Measurements from ENCODE around the gene ATP8A1. TPM values are rescaled to one million over a fixed set of nuclear protein-coding genes. Genes with fewer than 3 reads are reported as not detected.

Gene ATP8A1
- total RNA-seq, 2 donors from 2014 or later: 9.3 to 11.9 TPM

DNA sequence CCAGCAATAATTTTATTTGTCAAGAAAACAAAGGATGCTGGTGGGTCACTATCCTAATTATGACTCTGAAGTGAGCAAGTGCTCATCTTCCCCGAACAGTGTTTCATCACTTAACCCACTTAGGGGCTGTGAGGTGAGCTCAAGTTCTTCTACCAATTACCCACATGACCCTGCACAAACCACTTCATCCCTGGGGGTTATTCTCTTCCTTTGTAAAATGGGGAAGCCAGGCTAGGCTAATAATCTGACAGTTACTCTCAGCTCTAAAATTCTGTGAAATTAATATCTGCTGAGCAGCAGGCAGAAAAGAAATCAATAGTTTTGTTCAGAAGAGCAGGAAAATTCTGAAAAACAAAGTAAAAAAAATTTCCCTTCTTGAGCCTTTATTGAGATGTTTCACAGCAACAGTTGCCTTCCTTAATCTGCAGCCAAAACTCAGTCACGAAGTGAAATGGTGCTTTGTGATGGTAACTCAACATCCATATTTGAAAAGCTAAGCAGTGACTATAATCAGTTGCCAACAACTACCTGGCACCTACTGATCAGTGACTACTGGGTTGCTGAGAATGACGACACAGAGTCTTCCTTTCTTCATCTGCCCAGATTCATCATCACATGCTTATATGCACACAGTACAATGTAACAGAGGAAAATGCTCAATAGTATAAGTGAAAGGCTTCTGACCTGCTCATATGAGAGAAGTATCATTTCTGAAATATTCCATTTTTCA lies 24.1 kb downstream of the ATP8A1 start:
- intact Hi-C loops (cut with DNase I): no loop called here
- no peak for DNase-seq (ENCODE audit: low spot score)

DNA sequence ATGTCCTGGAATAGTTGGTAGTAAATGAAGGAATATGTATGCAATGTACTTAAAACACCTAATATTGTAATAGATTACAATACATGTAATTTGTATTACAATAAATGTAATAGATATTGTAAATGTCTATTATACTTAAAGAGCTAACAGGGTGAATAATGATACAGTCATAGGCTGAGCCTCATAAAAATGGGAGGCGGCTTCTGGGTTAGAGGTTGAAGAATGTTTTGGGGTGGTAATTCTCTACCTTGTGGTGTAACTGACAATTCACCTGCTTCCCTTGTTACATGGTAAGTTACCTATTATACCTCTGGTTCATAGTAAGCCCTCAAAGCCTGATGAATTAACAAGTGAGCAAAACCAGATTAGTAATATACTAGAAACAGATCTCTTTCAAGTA lies 26.0 kb downstream of the ATP8A1 start:
- intact Hi-C loops (cut with DNase I): loop anchor here in 1 of 2 donors (1.0 kb wide), 1 partner anchor 20 kb away; no protein-coding TSS in a partner anchor
- no peak for DNase-seq (ENCODE audit: low spot score)

DNA sequence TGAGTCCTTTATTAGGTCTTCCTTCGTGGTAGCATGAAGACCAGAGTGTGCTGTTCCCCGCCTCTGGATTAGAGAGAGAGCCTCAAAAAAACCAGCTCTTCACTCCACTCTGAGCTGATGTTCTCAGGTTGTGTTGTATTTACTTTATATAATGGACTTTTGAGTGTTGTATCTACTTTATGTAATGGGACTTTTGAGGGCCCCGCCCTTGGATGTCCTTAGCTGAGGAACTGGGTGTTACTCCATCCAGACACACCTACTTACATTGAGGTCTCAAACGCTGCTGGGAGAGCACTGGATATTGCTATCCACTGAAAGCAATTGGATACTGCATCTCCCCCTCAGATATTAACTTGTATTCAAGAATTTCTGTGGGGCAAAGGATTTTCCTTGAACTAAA lies 28.2 kb downstream of the ATP8A1 start:
- intact Hi-C loops (cut with DNase I): no loop called here
- no peak for DNase-seq (ENCODE audit: low spot score)

DNA sequence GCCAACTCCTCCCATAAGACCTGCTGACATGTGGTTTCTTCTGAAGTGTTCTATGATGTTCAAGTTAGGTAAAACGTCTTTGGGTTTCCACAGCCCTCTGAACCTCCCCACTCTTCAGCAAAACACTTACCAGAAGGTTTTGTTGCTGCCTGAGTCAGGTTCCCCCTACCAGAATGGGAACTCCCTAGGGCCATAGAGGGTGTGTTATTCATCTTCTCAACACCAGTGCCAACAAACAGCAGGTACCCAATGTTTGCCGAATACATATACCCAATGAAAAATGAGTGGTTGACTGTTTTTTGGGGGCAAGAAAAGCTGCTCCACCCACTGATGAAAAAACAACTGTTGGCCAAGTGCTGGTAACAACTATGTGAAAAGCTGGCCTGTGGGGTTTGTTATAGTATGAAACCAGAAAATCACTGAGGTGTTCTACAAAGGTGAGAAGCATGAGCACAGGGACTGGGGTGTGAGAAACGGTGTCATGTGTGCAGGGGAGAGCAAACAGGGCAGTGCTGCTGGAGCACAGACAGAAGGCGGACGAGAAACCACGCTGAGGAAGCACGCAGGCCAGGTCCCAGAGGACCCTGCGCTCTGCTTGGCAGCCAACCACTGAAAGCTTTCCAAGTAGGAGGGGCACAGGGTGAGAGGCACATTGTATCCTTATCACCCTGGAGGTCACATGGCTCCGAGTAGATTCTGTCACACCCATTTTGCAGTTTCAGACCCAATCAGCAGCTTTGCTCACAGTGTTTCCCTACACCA lies 28.8 kb downstream of the ATP8A1 start:
- peak; percentile 90 for DNase-seq (ENCODE audit: low spot score)
- intact Hi-C loops (cut with DNase I): no loop called here

DNA sequence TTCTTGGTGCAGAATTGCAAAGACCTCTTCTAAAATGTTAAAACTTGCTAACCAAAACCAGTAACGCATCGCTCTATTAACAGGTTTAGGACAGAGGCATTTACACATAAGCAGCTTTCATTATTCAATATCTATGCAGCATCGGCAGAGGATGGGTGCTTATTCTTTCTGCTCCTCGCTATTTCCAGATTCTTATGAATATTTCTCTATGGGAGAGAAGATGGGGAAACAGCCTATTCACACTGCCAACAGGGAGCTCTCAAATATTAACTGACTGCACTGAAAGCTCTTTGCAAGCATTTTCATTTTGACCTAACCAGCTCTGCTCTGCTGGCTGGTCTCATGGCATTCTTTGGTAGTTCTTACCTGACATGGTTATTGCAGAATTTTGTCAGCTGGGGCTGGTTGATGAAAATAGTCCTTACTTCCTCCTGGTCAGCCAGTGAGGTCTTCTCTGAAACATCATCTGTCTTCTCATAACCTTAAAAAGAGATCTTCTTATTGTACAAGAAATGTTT lies 30.2 kb downstream of the ATP8A1 start:
- intact Hi-C loops (cut with DNase I): no loop called here
- no peak for DNase-seq (ENCODE audit: low spot score)

DNA sequence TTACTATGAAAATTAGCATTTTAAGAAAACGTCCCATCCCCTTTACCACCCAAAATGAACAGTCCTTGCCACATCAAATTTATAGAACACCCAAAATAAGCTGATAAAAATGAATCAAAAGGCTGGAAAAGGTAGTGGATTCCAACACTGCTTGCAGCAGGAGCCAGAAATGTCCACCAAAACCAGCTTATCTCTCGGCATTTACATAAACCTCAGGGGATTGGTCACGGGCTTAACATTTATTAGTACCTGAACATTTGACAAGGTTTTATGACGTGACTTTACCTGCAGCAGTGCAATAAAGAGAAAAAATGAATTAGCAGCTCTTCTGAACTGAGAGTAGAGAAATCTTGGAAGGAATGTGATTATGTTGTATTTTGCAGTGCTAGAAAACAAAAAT lies 31.6 kb downstream of the ATP8A1 start:
- DNase-seq (ENCODE audit: low spot score): no peak
- intact Hi-C loops (cut with DNase I): no loop called here

DNA sequence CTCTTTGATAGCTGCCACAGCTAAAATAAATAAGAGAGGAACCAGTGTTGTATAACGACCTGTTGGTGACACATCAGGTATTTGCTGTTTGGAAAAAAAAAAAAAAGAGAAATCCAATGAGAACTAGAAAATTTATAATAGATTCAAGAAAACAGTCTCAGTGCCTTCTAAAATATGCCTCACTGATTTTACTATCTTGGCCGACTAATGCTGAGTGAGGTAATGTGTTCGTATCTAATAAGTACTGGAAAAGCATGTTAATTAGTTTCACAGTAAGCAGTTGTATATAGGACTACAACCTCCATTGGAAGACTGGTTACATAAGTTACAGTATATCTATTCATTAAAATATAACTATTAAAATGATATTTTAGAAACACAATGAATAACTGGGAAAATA lies 32.4 kb downstream of the ATP8A1 start:
- no peak for DNase-seq (ENCODE audit: low spot score)
- intact Hi-C loops (cut with DNase I): no loop called here

DNA sequence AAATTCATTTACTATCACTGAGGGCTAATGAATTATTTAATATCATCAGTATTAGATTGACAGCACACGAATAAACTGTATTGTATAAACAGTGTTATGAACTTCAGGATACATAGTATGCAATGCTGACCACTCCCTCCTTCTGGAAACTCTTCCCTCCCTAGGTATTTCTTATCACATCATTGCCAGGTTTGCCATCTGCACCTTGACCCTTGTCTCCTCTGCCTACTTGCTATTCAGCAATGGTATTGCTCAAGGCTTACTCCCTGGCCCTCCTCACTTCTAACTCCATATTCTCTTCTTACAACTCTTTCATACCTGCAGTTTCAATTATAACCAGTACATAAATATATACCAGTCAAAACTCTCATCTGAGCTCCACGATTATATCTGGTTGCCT lies 38.9 kb downstream of the ATP8A1 start:
- intact Hi-C loops (cut with DNase I): no loop called here
- no peak for DNase-seq (ENCODE audit: low spot score)

DNA sequence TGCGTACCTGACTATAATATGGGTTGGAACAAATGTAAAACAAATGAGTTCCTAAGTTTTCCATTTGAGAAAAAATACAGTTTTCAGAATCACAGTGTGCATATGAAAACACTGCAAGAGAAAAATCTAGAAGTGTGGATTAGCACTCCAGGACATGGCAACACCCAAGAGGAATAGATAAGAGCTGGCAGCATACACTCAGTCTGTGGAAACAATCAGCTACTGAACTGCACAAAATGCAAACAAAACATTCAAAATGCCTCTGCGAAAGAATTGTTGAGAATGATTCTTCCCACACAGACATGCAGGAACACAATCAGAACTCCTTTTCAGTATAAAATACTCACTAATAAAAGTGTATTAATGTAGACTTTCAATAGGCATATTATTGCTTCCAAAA lies 39.9 kb downstream of the ATP8A1 start:
- intact Hi-C loops (cut with DNase I): no loop called here
- DNase-seq (ENCODE audit: low spot score): no peak

DNA sequence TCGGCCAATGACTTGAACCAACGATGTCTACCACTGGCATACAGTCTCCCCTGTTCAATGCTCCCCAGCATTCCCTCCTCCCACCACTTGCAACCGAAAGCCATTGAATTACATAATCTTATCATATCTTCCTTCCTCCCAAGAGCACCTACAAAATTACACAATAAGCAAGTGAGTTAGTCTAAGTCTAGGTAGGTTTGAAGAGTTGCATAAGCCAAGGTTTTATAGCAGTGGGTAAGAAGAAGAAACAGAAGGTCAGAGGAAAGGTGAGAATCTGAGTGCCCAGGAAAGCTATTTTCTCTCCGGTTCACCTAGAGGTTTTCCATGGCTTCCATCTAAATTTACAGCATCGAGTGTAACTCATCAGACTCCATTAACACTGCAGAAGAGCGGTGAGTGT lies 40.3 kb downstream of the ATP8A1 start:
- DNase-seq (ENCODE audit: low spot score): no peak
- intact Hi-C loops (cut with DNase I): no loop called here

DNA sequence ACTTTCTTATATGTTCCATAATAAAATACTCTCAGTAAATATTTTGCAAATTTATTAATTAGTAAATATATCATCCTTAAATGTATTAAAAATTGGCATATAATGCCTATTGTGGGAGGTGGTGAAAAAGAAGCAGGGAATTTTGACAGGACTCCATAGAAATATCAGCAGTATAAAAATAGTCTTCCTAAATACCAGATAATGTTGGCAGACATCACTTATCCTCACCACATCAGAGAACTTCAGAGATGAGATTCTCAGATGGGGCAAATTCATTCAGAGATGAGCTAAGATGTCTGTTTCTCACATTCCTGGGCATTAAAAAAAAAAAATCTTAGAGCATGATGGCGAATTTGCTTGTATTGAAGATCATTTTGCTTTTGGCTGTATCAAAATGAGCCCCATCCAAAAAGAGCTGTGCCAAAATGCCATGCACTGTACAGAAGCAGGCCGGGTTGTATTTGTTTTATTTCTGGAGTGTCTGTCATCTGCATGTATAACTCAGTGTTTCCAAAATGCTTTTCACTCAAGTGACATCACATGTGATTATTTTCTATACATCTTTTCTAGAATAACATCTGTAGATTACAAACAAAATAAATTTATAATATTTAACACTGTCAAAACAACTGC lies 41.7 kb downstream of the ATP8A1 start:
- DNase-seq (ENCODE audit: low spot score): no peak
- intact Hi-C loops (cut with DNase I): no loop called here

DNA sequence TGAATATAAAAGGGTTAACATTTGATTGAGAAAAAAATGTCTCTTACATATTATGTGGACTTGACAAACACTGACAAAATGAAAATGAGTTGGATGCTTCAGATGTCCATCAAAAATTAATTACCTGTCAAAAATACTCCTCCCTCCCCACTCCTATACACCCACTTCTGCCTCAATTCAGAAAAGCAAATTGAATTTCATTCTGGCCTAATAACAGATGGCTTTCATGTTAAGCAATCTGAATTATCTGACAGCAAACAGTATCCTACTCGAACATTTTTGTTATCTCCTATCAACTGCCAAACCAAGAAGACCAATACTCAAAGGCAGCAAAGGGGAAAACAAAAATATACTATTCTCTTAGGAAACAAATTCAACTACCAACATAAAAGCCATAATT lies 44.0 kb downstream of the ATP8A1 start:
- intact Hi-C loops (cut with DNase I): no loop called here
- no peak for DNase-seq (ENCODE audit: low spot score)

DNA sequence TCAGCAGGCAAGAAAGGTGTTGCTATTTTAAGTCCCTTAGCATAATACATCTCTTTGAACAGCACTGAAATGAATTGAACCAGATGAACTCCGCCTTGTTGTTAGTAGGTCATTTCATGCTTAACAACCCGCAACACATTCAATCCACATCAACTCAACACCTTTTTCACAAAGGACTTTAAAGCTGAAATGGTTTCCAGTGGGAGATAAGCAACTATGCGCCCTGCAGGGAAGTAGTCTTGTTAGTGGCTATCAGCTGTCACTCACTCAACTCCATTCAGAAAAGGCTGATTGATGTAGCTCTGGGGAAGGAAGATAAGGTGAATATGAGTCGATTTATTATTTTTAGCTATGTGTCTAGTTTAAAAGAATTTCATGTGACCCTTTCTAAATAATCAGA lies 46.0 kb downstream of the ATP8A1 start:
- intact Hi-C loops (cut with DNase I): loop anchor here in 1 of 2 donors (1.0 kb wide), 1 partner anchor 20 kb away; no protein-coding TSS in a partner anchor

DNA sequence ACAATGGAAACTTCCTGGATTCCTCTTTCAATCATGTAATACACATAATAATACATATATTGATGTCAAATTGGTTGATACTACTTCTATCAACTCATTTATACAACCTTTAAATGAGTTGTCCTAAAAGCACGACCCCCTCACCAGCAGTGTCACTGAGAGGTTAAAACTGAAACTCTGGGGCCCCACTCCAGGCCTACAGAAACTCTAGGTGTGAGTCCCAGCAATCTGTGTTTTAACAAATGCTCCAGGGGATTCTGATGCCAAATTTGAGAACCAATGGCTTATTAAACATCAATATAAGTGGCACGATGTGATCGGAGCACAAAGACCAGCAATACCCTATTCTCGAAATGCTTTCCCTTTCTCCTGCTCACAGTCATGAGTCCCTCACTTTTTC lies 47.9 kb downstream of the ATP8A1 start:
- intact Hi-C loops (cut with DNase I): no loop called here
- DNase-seq (ENCODE audit: low spot score): no peak

More for the DNA sequence above, 46.0 kb downstream of the ATP8A1 start:
- no peak for DNase-seq (ENCODE audit: low spot score)

DNA sequence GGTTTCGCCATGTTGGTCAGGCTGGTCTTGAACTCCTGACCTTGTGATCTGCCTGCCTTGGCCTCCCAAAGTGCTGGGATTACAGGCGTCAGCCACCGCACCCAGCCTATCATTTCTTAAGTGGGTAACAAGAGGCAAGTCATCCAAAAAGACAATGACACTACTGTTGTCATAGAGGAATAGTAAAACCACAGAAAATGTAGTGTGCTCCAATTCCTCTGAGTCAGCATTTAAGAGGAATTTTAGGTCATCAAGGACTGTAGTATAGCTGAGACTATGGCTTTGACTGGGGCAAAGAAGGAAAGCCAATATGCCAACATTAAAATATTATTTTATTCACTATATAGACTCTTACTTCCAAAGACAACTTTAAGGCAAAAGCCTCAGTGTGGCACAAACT lies 48.4 kb downstream of the ATP8A1 start:
- no peak for DNase-seq (ENCODE audit: low spot score)
- intact Hi-C loops (cut with DNase I): no loop called here

DNA sequence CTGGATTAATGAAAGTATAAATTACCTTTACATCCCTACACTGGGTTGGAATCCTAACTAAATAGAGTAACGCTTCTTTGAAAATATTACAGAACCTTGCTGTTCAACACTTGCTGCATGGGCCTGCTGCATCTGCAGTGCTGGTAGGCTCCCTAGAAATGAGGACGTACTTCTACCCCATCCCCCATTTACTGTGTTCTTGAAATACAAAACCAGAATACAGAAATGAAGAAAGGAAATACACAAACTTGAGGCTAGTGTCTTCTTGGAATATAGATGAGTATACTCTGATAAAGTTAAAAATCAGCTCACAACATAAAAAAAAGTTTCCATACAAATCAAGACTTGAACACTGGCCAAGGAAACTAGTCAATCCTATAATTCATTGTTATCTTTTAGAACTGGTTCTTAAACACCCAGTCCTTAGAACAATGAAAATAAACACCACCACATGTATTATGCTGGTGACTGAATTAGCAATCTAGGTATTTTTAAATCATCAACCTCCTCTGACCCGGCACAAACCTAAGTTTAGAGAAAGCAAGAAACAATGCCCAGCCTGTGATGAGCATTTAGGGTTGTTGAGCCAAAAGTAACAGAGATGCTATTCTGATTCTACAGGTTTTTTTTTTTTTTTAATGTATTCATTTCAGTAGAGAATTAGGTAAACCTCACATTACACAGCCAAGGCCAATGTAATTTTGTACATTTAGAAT lies 49.7 kb downstream of the ATP8A1 start:
- DNase-seq (ENCODE audit: low spot score): no peak
- intact Hi-C loops (cut with DNase I): no loop called here

DNA sequence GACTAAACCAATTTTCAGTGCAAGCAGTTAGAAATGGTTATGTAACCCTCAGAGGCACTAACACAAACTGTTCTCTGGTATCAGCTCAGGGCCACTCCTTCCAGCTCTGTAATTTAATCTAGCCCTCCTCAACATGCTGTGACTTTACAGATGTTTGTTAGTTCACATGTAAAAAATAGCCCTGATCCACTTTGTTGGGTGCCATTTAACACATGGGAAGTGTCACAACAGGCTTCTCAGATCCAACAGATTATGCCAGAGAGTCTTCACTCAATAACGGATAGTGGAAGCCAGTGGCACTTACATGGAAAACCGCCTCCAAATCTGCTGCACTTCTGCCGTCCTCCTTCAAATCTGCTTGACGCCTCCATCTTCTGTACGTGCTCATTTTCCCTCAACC lies 51.6 kb downstream of the ATP8A1 start:
- intact Hi-C loops (cut with DNase I): no loop called here
- no peak for DNase-seq (ENCODE audit: low spot score)

DNA sequence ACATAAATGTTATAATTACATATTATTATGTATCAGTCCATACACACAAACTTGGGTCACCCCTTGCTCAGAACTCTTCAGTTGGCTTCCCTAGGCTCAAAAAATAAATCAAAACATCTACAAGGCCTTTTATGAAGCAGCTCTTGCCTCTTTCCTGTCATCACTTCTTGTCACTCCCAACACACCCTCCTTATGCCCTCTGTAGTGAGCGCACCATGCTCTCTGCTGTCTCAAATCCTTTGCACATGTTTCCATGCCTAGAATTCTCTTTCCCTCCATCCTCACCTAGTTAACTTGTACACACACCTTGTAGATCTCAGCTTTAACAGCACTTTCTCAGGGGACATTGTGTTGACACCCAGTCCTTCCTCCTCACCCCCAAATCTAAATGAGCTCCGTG lies 53.0 kb downstream of the ATP8A1 start:
- intact Hi-C loops (cut with DNase I): no loop called here
- DNase-seq (ENCODE audit: low spot score): no peak

DNA sequence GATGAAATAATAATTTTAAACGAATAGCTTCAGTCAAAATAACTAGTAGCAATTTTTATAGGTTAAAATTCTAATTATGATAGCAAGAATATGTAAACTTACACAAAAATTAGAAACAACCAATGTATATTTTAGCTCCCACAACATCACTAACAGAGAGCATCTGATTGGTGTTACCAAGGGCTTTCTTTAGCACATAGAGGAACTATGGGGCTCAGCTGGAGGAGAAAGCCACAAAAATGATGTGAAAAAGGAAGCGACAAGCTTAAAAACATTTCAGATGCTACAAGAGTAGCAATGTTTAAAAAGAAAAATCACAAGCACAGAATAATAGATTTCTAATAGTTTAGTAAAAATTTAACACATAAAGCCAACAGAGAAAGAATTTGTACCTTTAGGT lies 56.3 kb downstream of the ATP8A1 start:
- intact Hi-C loops (cut with DNase I): no loop called here
- DNase-seq (ENCODE audit: low spot score): no peak

DNA sequence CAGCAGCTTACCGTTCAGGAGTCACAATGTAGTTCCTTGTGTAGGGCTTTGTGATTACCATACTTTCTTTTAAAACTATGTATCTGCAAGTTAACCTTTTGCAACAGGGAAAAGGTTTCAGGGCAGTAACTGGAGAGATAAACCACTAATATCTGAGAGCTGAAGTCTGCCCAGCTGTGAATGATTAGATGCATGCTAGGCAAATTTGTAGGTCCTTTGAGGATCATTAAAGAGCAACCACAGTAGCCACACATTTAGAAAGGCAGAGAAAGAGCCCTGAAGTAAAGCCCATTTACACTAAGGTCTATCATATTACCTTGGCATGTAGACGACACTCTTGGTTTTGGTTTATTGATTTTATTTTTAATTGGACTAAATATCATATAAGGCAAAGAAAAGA lies 60.0 kb downstream of the ATP8A1 start:
- intact Hi-C loops (cut with DNase I): no loop called here
- no peak for DNase-seq (ENCODE audit: low spot score)

All from posterior vena cava (tissue), 2 donors.